ENCODE measurements around the gene TRIM25.
A peak's percentile ranks its signal among the peaks of the same experiment; 100 is the strongest.

TRIM25 gene

GRCh38 chr17:56913000-56913311 lies 893 bp downstream of the TRIM25 start:
- H3K27ac ChIP-seq (ENCODE audit: extremely low read depth, low read depth, low read length), result peak overlapping the region; percentile 75; the same call in 1 of the 2 replicates
- TF ChIP-seq ZNF341 (tag by site-specific recombination; IDR thresholded peaks at IDR 0.05; ENCODE audit: low read depth) (no peak), ZBTB11 (tag by site-specific recombination; conservative IDR thresholded peaks at IDR 0.05; ENCODE audit: low read depth) (no peak), ZNF184 (tag by site-specific recombination; IDR thresholded peaks at IDR 0.05) (no peak), PRDM10 (tag by site-specific recombination; IDR thresholded peaks at IDR 0.05) (peak; percentile 62; the same call in 1 of the 2 replicates)
- H3K9me3 ChIP-seq (ENCODE audit: control insufficient read depth, insufficient read depth, low read depth, low read length), result no peaks in the 10 kb centered on the region
- POLR2A ChIA-PET, result interaction anchor here (1.4 to 1.9 kb wide), 6 partner anchors 11 to 93 kb away, joined by 3 to 13 read pairs (median 6); partner anchors contain the start of gene SCPEP1
- H3K36me3 ChIP-seq (ENCODE audit: control insufficient read depth in 2 of 2, insufficient read depth in 1 of 2, low read length in 2 of 2), result peaks cover 0 to 29% of the 10 kb centered on the region in 2 experiments; a peak in 2 of 3 replicates
- H3K4me3 ChIP-seq (ENCODE audit: low read depth, low read length), result peak overlapping the region; percentile 92
- CTCF ChIA-PET, result interaction anchor here (0.6 kb wide), 1 partner anchor 28 kb away, joined by 3 read pairs; no protein-coding TSS in a partner anchor
- peaks cover 4% of the 10 kb centered on the region for H3K4me1 ChIP-seq (ENCODE audit: control insufficient read depth, insufficient read depth, low read length)

GRCh38 chr17:56912105-56912999 lies 1.5 kb downstream of the TRIM25 start:
- Histone ChIP-seq H3K4me1 (ENCODE audit: control insufficient read depth, insufficient read depth, low read length) (peaks cover 4% of the 10 kb centered on the region), H3K9me3 (ENCODE audit: control insufficient read depth, insufficient read depth, low read depth, low read length) (no peaks in the 10 kb centered on the region), H3K27ac (ENCODE audit: extremely low read depth, low read depth, low read length) (no peak overlapping the region; the same call in 1 of the 2 replicates), H3K36me3 (ENCODE audit: control insufficient read depth in 2 of 2, insufficient read depth in 1 of 2, low read length in 2 of 2) (peaks cover 0 to 35% of the 10 kb centered on the region in 2 experiments; a peak in 2 of 3 replicates), H3K4me3 (ENCODE audit: low read depth, low read length) (peak overlapping the region; percentile 92)
- TF ChIP-seq ZNF394 (tag by site-specific recombination; IDR thresholded peaks at IDR 0.05; ENCODE audit: borderline replicate concordance) (0 out of 2 replicates have a peak, but pooled peaks have one; percentile 10), ZBTB6 (tag by site-specific recombination; IDR thresholded peaks at IDR 0.05) (no peak), ZNF600 (tag by site-specific recombination; IDR thresholded peaks at IDR 0.05) (peak; percentile 55)
- ChIA-PET POLR2A (interaction anchor here (1.4 to 1.9 kb wide), 5 partner anchors 10 to 93 kb away, joined by 3 to 13 read pairs (median 7); partner anchors contain the start of gene SCPEP1), CTCF (interaction anchor here (0.6 kb wide), 1 partner anchor 29 kb away, joined by 3 read pairs; no protein-coding TSS in a partner anchor)

- Histone ChIP-seq H3K4me1 (ENCODE audit: control insufficient read depth, insufficient read depth, low read length) (peaks cover 4% of the 10 kb centered on the region), H3K36me3 (ENCODE audit: control insufficient read depth in 2 of 2, insufficient read depth in 1 of 2, low read length in 2 of 2) (peaks cover 12 to 51% of the 10 kb centered on the region in 2 experiments; a peak in 2 of 3 replicates), H3K9me3 (ENCODE audit: control insufficient read depth, insufficient read depth, low read depth, low read length) (no peaks in the 10 kb centered on the region), H3K27ac (ENCODE audit: extremely low read depth, low read depth, low read length) (no peak overlapping the region), H3K4me3 (ENCODE audit: low read depth, low read length) (no peak overlapping the region)
- TF ChIP-seq ZBTB20 (tag by site-specific recombination; IDR thresholded peaks at IDR 0.05), result no peak
- no peak for TF ChIP-seq ZNF571 (tag by site-specific recombination; IDR thresholded peaks at IDR 0.05)
- no peak for TF ChIP-seq PRDM10 (tag by site-specific recombination; IDR thresholded peaks at IDR 0.05)
- peak; percentile 69 for TF ChIP-seq ZNF121 (tag by site-specific recombination; IDR thresholded peaks at IDR 0.05)
- ChIA-PET POLR2A (interaction anchor here (1.1 to 1.4 kb wide), 2 partner anchors 9 to 11 kb away, joined by 3 read pairs; no protein-coding TSS in a partner anchor), CTCF (interaction anchor here (1.0 to 1.3 kb wide), 2 partner anchors 19 to 91 kb away, joined by 5 to 9 read pairs; no protein-coding TSS in a partner anchor)
These were observed 3.2 kb downstream of the TRIM25 start for GRCh38 chr17:56910509-56911235.
